ENCODE measurements around the gene BAHCC1. TPM values are rescaled to one million over a fixed set of nuclear protein-coding genes. Genes with fewer than 3 reads are reported as not detected.

BAHCC1 gene
- total RNA-seq, 5 donors from 2014 or later (not counting 1 experiment from before 2014, with no cell fraction given), result 0.23 to 0.82 (median 0.33) TPM

DNA sequence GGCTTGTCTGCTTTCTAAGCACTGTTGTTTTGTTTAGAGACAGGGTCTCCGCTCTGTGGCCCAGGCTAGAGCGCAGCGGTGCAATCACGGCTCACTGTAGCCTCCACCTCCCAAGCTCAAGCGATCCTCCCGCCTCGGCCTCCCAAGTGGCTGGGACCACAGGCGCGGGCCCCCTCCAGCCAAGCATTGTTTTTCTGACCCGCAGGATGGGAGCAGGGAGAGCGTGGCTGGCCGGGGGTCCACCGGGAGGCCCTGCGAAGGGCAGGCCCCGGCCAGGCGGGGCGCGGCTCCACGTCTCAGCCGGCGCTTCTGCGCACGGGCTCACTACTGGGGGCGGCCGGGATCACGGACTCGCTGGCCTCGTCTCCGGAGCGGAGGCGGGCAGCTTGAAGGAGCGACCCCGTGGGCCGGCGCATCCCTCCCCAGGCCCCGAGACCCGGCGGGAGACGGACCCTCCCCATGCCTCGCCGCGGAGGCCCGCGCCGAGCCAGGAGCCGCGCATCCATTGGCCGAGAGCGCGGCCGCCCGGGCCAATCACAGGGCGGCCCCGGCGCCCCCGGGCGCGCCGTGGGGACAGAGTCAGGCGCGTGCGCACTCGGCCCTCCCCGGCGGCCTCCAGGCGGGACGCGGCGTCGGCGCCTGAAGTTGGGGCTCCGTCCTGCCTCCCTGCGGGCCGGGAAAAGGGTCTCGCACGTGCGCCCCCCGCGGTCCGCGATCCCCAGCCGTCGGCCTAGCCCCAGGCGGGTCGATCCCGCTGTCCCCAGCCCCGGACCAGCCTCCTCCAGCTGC is 92.4 kb downstream of the BAHCC1 start:
- H3K27me3 Mint-ChIP-seq, result peaks cover 6 to 10% of the 10 kb centered on the region in 2 donors
- WGBS (ENCODE audit: insufficient coverage), result 6% methylated on average over 83 of the region's 87 CpGs
- Histone ChIP-seq H3K4me3 (ENCODE audit: control insufficient read depth in 1 of 2, extremely low read depth in 1 of 2, low read length in 1 of 2) (peak overlapping the region; percentile 44 to 49), H3K36me3 (ENCODE audit: control insufficient read depth in 2 of 2, extremely low read depth in 1 of 2, insufficient read depth in 1 of 2, low read length in 1 of 2) (no peaks in the 10 kb centered on the region), H3K27me3 (replicated peaks in 1 of 2; ENCODE audit: control insufficient read depth in 2 of 2, extremely low read depth in 1 of 2, insufficient read depth in 2 of 2, low read length in 1 of 2) (peaks cover 0 to 59% of the 10 kb centered on the region in 2 experiments), H3K4me1 (ENCODE audit: control insufficient read depth in 1 of 2, extremely low read depth in 1 of 2, insufficient read depth in 2 of 2, low read length in 2 of 2) (peaks cover 0 to 34% of the 10 kb centered on the region in 2 experiments), H3K9me3 (no peaks in the 10 kb centered on the region), H3K27ac (ENCODE audit: low read length) (no peak overlapping the region)
- ChIA-PET CTCF (no interaction called here), POLR2A (no interaction called here)
- no peaks in the 10 kb centered on the region for H3K36me3 Mint-ChIP-seq
- DNase-seq (peak; percentile 44 to 85 (median 68)), ATAC-seq (replicated peaks in 1 of 4) (peak; percentile 78 to 85 (median 84))
- H3K27ac Mint-ChIP-seq, result no peak overlapping the region
- H3K9me3 Mint-ChIP-seq, result no peaks in the 10 kb centered on the region
- peak overlapping the region; percentile 39 to 49 (median 45) for H3K4me3 Mint-ChIP-seq
- peaks cover 4 to 9% (median 4%) of the 10 kb centered on the region in 3 donors for H3K4me1 Mint-ChIP-seq

DNA sequence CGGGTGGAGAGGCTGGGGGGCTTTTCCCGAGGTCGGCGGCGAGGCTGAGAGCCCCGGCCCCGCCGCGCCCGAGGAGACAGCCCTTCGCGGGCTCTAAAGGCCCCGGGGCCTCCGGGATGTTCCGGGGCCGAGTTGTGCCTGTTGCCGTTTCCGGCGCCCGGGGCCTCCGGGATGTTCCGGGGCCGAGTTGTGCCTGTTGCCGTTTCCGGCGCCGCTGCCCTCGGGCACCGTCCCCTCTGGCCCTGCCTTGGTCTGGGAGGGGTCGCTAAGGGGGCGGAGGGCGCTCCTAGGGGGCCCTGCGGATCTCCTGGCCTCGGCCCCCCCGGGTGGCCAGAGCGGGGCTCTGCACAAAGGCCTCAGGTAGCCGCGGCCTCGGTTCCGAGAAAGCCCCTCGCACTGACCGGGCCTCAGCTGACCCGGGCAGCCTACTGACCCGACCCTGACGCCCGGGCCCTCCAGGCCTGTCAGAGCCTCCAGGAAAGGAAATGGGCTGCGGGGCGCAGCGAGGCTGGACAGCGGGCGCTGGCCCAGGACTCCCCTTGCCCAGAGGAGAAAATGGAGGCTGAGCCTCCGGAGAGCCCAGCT is 93.1 kb downstream of the BAHCC1 start:
- H3K27me3 Mint-ChIP-seq, result peaks cover 5 to 6% of the 10 kb centered on the region in 2 donors
- Histone ChIP-seq H3K4me1 (ENCODE audit: control insufficient read depth in 1 of 2, extremely low read depth in 1 of 2, insufficient read depth in 2 of 2, low read length in 2 of 2) (peaks cover 0 to 29% of the 10 kb centered on the region in 2 experiments), H3K9me3 (no peaks in the 10 kb centered on the region), H3K27ac (ENCODE audit: low read length) (no peak overlapping the region), H3K4me3 (ENCODE audit: control insufficient read depth in 1 of 2, extremely low read depth in 1 of 2, low read length in 1 of 2) (peak overlapping the region; percentile 44 to 49), H3K27me3 (replicated peaks in 1 of 2; ENCODE audit: control insufficient read depth in 2 of 2, extremely low read depth in 1 of 2, insufficient read depth in 2 of 2, low read length in 1 of 2) (peaks cover 0 to 55% of the 10 kb centered on the region in 2 experiments), H3K36me3 (ENCODE audit: control insufficient read depth in 2 of 2, extremely low read depth in 1 of 2, insufficient read depth in 1 of 2, low read length in 1 of 2) (no peaks in the 10 kb centered on the region)
- H3K4me1 Mint-ChIP-seq, result peaks cover 0 to 7% (median 2%) of the 10 kb centered on the region in 3 donors
- ChIA-PET POLR2A (no interaction called here), CTCF (no interaction called here)
- H3K9me3 Mint-ChIP-seq, result no peaks in the 10 kb centered on the region
- ATAC-seq (replicated peaks in 1 of 4) (peak in 3 of 4 experiments; percentile 2 to 10 (median 8)), DNase-seq (no peak)
- H3K36me3 Mint-ChIP-seq, result no peaks in the 10 kb centered on the region
- H3K4me3 Mint-ChIP-seq, result no peak overlapping the region
- 14% methylated on average over 48 of the region's 52 CpGs for WGBS (ENCODE audit: insufficient coverage)
- H3K27ac Mint-ChIP-seq, result no peak overlapping the region

DNA sequence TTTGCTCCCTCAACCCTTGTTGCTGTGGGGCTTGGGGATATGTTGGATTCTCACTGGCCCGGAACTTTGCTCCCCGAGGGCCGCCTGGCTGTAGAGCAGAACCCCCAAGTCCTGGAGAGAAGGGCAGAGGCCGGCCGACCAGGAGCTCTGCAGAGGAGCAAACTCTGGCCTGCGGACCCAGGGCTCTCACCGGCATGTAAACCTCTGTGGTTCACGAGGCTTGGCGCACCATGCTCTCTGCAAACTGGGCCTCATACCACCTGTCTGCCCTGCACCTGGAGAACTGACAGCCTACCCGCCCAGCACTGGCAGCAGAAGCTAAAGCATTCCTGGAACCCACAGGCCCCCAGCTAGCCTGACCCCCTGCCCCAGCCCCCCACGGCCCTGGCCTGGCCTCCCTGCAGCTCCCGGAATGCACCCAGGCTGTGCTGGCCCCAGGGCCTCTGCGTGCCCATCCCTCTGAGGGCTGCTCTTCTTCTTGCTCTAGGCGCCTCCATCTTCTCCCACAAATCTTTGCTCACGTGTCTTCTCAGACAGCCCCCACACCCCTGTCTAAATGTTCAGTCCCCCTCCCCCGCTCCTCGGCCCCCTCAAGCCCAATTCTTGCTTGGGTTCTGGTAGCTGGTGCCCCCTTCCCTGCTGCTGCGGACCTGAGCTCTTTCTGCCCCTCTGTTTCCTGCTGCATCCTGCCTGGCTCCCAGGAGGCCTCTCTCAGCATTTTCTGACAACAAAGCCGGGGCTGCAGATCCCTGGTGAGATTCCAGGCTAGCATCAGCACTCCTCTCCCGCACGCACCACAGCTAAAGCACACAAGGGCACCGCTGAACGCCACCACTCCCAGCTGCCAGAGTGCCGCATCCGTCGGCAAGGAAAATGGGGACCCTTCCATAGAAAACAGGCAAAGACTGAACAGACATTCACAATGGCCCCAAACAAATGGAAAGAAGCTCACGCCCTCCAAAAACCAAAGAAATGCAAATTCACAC is 94.0 kb downstream of the BAHCC1 start:
- ATAC-seq (replicated peaks in 1 of 4) (no peak), DNase-seq (peak in 1 of 35 experiments; percentile 13)
- H3K27me3 ChIP-seq (replicated peaks in 1 of 2; ENCODE audit: control insufficient read depth in 2 of 2, extremely low read depth in 1 of 2, insufficient read depth in 2 of 2, low read length in 1 of 2), result peaks cover 0 to 47% of the 10 kb centered on the region in 2 experiments
- H3K9me3 ChIP-seq, result no peaks in the 10 kb centered on the region
- peaks cover 5 to 6% of the 10 kb centered on the region in 2 donors for H3K27me3 Mint-ChIP-seq
- ChIA-PET CTCF (no interaction called here), POLR2A (no interaction called here)
- no peaks in the 10 kb centered on the region for H3K9me3 Mint-ChIP-seq
- peaks cover 0 to 7% (median 2%) of the 10 kb centered on the region in 3 donors for H3K4me1 Mint-ChIP-seq
- no peak overlapping the region for H3K4me3 ChIP-seq (ENCODE audit: control insufficient read depth in 1 of 2, extremely low read depth in 1 of 2, low read length in 1 of 2)
- peaks cover 0 to 21% of the 10 kb centered on the region in 2 experiments for H3K4me1 ChIP-seq (ENCODE audit: control insufficient read depth in 1 of 2, extremely low read depth in 1 of 2, insufficient read depth in 2 of 2, low read length in 2 of 2)
- peak overlapping the region; percentile 50 to 73 (median 54) for H3K4me3 Mint-ChIP-seq
- H3K36me3 ChIP-seq (ENCODE audit: control insufficient read depth in 2 of 2, extremely low read depth in 1 of 2, insufficient read depth in 1 of 2, low read length in 1 of 2), result no peaks in the 10 kb centered on the region
- H3K36me3 Mint-ChIP-seq, result no peaks in the 10 kb centered on the region
- WGBS (ENCODE audit: insufficient coverage), result 76% methylated on average over 17 of the region's 27 CpGs
- peak overlapping the region; percentile 28 to 34 for H3K27ac Mint-ChIP-seq
- H3K27ac ChIP-seq (ENCODE audit: low read length), result no peak overlapping the region

DNA sequence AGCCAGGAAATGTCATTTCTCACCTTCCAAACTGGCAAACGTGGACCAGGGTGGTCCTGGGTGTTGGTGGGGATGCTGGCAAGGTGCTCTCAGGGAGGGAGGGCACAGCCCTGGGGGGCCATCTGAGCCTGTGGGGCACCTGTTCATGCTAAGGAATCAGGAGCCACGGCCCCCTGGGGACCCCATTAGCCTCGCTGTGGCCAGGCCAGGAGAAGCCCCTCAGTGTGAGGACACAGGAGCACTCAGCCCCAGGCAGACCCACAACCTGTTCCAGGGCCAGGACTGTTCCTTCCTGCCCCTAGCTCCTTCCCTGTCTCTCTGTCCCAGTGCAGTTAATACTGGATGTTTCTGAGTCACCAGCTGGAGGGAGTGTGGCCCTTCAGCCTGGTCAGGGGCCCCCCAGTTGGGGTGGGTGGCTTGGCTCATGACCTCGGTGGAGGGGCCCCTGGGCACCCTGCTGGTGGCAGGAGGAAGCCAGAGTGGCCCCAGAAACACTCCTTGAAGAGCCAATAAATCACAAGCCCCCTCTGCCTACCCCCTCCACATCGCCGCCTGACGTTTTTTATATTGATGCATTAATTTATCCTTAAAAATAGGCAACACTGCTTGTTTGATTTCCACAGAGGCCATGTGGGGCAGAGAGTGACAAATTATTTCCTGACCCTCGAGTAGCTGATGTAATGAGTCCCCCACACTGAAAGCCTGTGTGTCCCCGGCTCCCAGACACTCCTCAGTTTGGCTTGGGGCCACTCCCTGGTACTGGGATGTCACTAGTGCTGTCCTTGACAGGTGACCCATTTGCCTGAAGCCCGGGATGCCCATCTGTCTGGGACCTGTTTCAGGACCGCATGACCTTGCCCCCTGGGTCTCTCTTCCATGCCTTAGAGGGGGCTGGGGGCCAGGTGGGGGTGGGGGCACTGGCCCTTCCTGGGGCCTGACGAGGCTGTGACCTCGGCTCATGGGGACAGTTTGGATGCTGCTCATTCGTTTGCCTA is 95.0 kb downstream of the BAHCC1 start:
- Mint-ChIP-seq H3K9me3 (no peaks in the 10 kb centered on the region), H3K4me1 (peaks cover 2 to 7% (median 6%) of the 10 kb centered on the region in 3 donors), H3K27me3 (peaks cover 6 to 8% of the 10 kb centered on the region in 2 donors), H3K36me3 (no peaks in the 10 kb centered on the region), H3K4me3 (peak overlapping the region in 2 of 3 donors; percentile 54 to 73), H3K27ac (no peak overlapping the region)
- H3K4me3 ChIP-seq (ENCODE audit: control insufficient read depth in 1 of 2, extremely low read depth in 1 of 2, low read length in 1 of 2), result no peak overlapping the region
- ATAC-seq (replicated peaks in 1 of 4) (no peak), DNase-seq (no peak)
- H3K27ac ChIP-seq (ENCODE audit: low read length), result no peak overlapping the region
- H3K9me3 ChIP-seq, result no peaks in the 10 kb centered on the region
- POLR2A ChIA-PET, result no interaction called here
- H3K36me3 ChIP-seq (ENCODE audit: control insufficient read depth in 2 of 2, extremely low read depth in 1 of 2, insufficient read depth in 1 of 2, low read length in 1 of 2), result no peaks in the 10 kb centered on the region
- H3K4me1 ChIP-seq (ENCODE audit: control insufficient read depth in 1 of 2, extremely low read depth in 1 of 2, insufficient read depth in 2 of 2, low read length in 2 of 2), result peaks cover 0 to 15% of the 10 kb centered on the region in 2 experiments
- CTCF ChIA-PET, result no interaction called here
- 60% methylated on average over 5 of the region's 14 CpGs for WGBS (ENCODE audit: insufficient coverage)
- H3K27me3 ChIP-seq (replicated peaks in 1 of 2; ENCODE audit: control insufficient read depth in 2 of 2, extremely low read depth in 1 of 2, insufficient read depth in 2 of 2, low read length in 1 of 2), result peaks cover 0 to 44% of the 10 kb centered on the region in 2 experiments

DNA sequence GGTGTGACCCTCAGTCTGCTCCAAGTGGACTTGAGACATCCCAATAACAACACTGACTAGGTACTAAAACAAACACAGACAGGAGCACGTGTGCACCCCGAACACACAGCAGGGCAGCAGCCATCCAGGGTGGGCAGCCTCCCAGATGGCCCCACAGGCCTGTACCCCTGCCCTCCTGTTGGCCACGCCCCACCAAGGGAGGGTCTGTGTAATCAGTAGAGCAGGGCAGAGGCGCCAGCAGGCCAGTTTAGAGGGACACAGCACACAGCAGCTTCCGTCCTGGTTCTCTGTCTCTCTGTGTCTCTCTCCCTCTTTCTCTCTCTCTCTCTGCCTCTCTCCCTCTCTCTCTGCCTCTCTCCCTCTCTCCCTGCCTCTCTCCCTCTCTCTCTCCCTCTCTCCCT is 95.9 kb downstream of the BAHCC1 start:
- POLR2A ChIA-PET, result no interaction called here
- no peak for DNase-seq

More for the DNA sequence above, 95.9 kb downstream of the BAHCC1 start:
- WGBS (ENCODE audit: insufficient coverage), result 63% methylated on average over 3 of the region's 5 CpGs
- Mint-ChIP-seq H3K36me3 (no peaks in the 10 kb centered on the region), H3K27me3 (peaks cover 2 to 8% of the 10 kb centered on the region in 2 donors), H3K4me1 (peaks cover 1 to 6% (median 4%) of the 10 kb centered on the region in 3 donors), H3K4me3 (no peak overlapping the region), H3K9me3 (no peaks in the 10 kb centered on the region), H3K27ac (no peak overlapping the region)
- peaks cover 0 to 15% of the 10 kb centered on the region in 2 experiments for H3K4me1 ChIP-seq (ENCODE audit: control insufficient read depth in 1 of 2, extremely low read depth in 1 of 2, insufficient read depth in 2 of 2, low read length in 2 of 2)
- no peaks in the 10 kb centered on the region for H3K9me3 ChIP-seq
- no peak overlapping the region for H3K4me3 ChIP-seq (ENCODE audit: control insufficient read depth in 1 of 2, extremely low read depth in 1 of 2, low read length in 1 of 2)
- no peaks in the 10 kb centered on the region for H3K36me3 ChIP-seq (ENCODE audit: control insufficient read depth in 2 of 2, extremely low read depth in 1 of 2, insufficient read depth in 1 of 2, low read length in 1 of 2)
- no peak overlapping the region for H3K27ac ChIP-seq (ENCODE audit: low read length)
- peaks cover 0 to 44% of the 10 kb centered on the region in 2 experiments for H3K27me3 ChIP-seq (replicated peaks in 1 of 2; ENCODE audit: control insufficient read depth in 2 of 2, extremely low read depth in 1 of 2, insufficient read depth in 2 of 2, low read length in 1 of 2)
- CTCF ChIA-PET, result no interaction called here
- no peak for ATAC-seq (replicated peaks in 1 of 4)

Data from T-cell (primary cell).